B cell (primary cell): ENCODE results near the gene PPP2R5D. TPM values are rescaled to one million over a fixed set of nuclear protein-coding genes. Genes with fewer than 3 reads are reported as not detected.

Source experiments
- ATAC-seq: fragments of 200-7000 bp; cut with Tn5 transposase; one replicate; pipeline ENCODE4 v1.10.0; 2021; ENCODE audit warnings: low read depth, mild to moderate bottlenecking, moderate number of reproducible peaks, moderate library complexity
- CTCF ChIA-PET: fragments of 350-600 bp; sonication (Branson Sonifier 250); formaldehyde crosslinking; loops from one replicate; lab custom pipeline; 2021; ENCODE audit warnings: antibody characterized with exemption, inconsistent platforms; lab: Charles Lee
- POLR2A ChIA-PET: fragments of 350-600 bp; sonication (Branson Sonifier 250); formaldehyde crosslinking; loops from one replicate; lab custom pipeline; 2021; ENCODE audit warnings: antibody characterized with exemption; lab: Charles Lee
- DNase-seq: peaks from one replicate; pipeline ENCODE4 v3.0.0; 2013
- H2AFZ ChIP-seq: 2 replicates; pipeline ENCODE4 v1.6.1; 2012; ENCODE audit warnings: mild to moderate bottlenecking, low read depth, low read length; ENCODE audit not compliant: insufficient read depth, poor library complexity, severe bottlenecking
- H3K27ac ChIP-seq, 2 donors: 1 replicate in 1 of 2; 2 replicates in 1 of 2; pipeline ENCODE4 v1.5.1; 2012 to 2013; ENCODE audit warnings: low read length in 2 of 2, mild to moderate bottlenecking in 2 of 2, moderate library complexity in 1 of 2
- H3K27me3 ChIP-seq, 4 experiments: fragments of 200-600 bp in 1 of 4; sonication (generic) in 1 of 4; replicated peaks in 1 of 4; 1 replicate in 2 of 4; 2 replicates in 2 of 4; pipeline versions ENCODE4 v1.6.1 to v1.7.0; 2013 to 2016; ENCODE audit warnings: low read length in 3 of 4, mild to moderate bottlenecking in 2 of 4, mixed read lengths in 1 of 4, moderate library complexity in 1 of 4; ENCODE audit not compliant: insufficient read depth in 4 of 4, control insufficient read depth in 3 of 4; ENCODE audit errors: control extremely low read depth in 1 of 4
- H3K36me3 ChIP-seq, 2 experiments: replicated peaks in 1 of 2; 1 replicate in 1 of 2; 2 replicates in 1 of 2; pipeline versions ENCODE4 v1.6.1 to v1.7.1; 2013; ENCODE audit warnings: low read length in 1 of 2; ENCODE audit not compliant: insufficient read depth in 2 of 2, control insufficient read depth in 1 of 2; ENCODE audit errors: control extremely low read depth in 1 of 2, extremely low read depth in 1 of 2
- H3K4me1 ChIP-seq, 2 donors: fragments of 200-600 bp in 1 of 2; sonication (generic) in 1 of 2; 1 replicate in 1 of 2; 2 replicates in 1 of 2; pipeline versions ENCODE4 v1.5.1 to v1.6.1; 2013 to 2017; ENCODE audit warnings: low read length in 2 of 2; ENCODE audit not compliant: control insufficient read depth in 2 of 2, insufficient read depth in 2 of 2
- H3K4me2 ChIP-seq: replicated peaks from 2 replicates; pipeline ENCODE3; 2012; ENCODE audit warnings: mild to moderate bottlenecking, low read depth, low read length; ENCODE audit not compliant: poor library complexity, severe bottlenecking
- H3K4me3 ChIP-seq, 5 experiments: fragments of 200-600 bp in 1 of 5; sonication (generic) in 1 of 5; 1 replicate in 3 of 5; 2 replicates in 2 of 5; pipeline versions ENCODE4 v1.5.1 to v1.7.0; 2011 to 2016; ENCODE audit warnings: low read length in 4 of 5, mild to moderate bottlenecking in 4 of 5, low read depth in 2 of 5, control low read depth in 1 of 5, moderate library complexity in 1 of 5; ENCODE audit not compliant: insufficient read depth in 1 of 5; ENCODE audit errors: control extremely low read depth in 1 of 5, extremely low read depth in 1 of 5
- H3K79me2 ChIP-seq: fragments of 200-600 bp; sonication (generic); one replicate; pipeline ENCODE4 v1.6.0; 2016; ENCODE audit warnings: low read length; ENCODE audit not compliant: control insufficient read depth, insufficient read depth
- H3K9ac ChIP-seq: fragments of 200-600 bp; sonication (generic); 2 replicates; pipeline ENCODE4 v1.6.1; 2017; ENCODE audit warnings: mild to moderate bottlenecking, low read length, moderate library complexity
- H3K9me3 ChIP-seq, 3 donors: one replicate each; pipeline versions ENCODE4 v1.6.1 to v1.7.1; 2013; ENCODE audit warnings: low read length in 2 of 3; ENCODE audit not compliant: control insufficient read depth in 2 of 3, insufficient read depth in 1 of 3; ENCODE audit errors: control extremely low read depth in 1 of 3
- H4K20me1 ChIP-seq: 2 replicates; pipeline ENCODE4 v1.6.0; 2012; ENCODE audit warnings: mild to moderate bottlenecking, low read length; ENCODE audit not compliant: insufficient read depth, control insufficient read depth, poor library complexity, severe bottlenecking
- H3K27ac Mint-ChIP-seq: one replicate; pipeline ENCODE4 v1.8.0; 2021; ENCODE audit warnings: mixed read lengths
- H3K27me3 Mint-ChIP-seq: one replicate; pipeline ENCODE4 v1.8.0; 2021; ENCODE audit warnings: mixed read lengths
- H3K4me1 Mint-ChIP-seq: one replicate; pipeline ENCODE4 v1.8.0; 2021; ENCODE audit warnings: mixed read lengths
- H3K4me3 Mint-ChIP-seq: one replicate; pipeline ENCODE4 v1.8.0; 2021; ENCODE audit warnings: mixed read lengths
- H3K9me3 Mint-ChIP-seq: one replicate; pipeline ENCODE4 v1.8.0; 2022; ENCODE audit warnings: mixed read lengths; ENCODE audit not compliant: insufficient read depth
- CTCF ChIP-seq: fragments of 200-600 bp; IDR thresholded peaks from one replicate; pipeline ENCODE4 v1.8.0; 2022; ENCODE audit warnings: antibody characterized with exemption, mild to moderate bottlenecking
- EZH2 ChIP-seq: IDR thresholded peaks from 2 replicates; pipeline ENCODE4 v1.6.1; 2012; ENCODE audit warnings: borderline replicate concordance, low read depth, mild to moderate bottlenecking, moderate library complexity, low read length; ENCODE audit not compliant: insufficient read depth, poor library complexity, severe bottlenecking
- WGBS: methylation state at CpG from one replicate; pipeline ENCODE4 v1.1.5; 2013; ENCODE audit warnings: missing lambda C conversion rate; ENCODE audit not compliant: insufficient coverage; 5-methylcytosine and 5-hydroxymethylcytosine counted together
- intact Hi-C: fragments of 100-400 bp; cut with micrococcal nuclease; formaldehyde crosslinking; loops from one replicate; pipeline ENCODE4 v1.10.0; 2022
- polyA plus RNA-seq: library from polyadenylated mRNA; depleted of rRNA; stranded (reverse); fragments of >200 nt; gene quantifications from 2 replicates; pipeline ENCODE4 v1.2.3, GENCODE V29; 2012
- total RNA-seq, 2 donors: library from RNA; stranded (reverse); fragments of 120-200 nt in 1 of 2; gene quantifications; 1 replicate in 1 of 2; 2 replicates in 1 of 2; pipeline versions ENCODE4 v1.2.3 to v1.2.4, GENCODE V29; 2013 to 2022

Gene PPP2R5D
- total and polyA plus RNA-seq, 2 donors (not counting 1 experiment from before 2014, with no cell fraction given) = 23.2 to 23.6 TPM

GRCh38 chr6:43006251-43006650 is 21.9 kb downstream of the PPP2R5D start:
- H3K27me3 ChIP-seq = no peaks in the 10 kb centered on the region
- no peak for ATAC-seq
- H3K4me3 ChIP-seq = no peak overlapping the region
- Mint-ChIP-seq H3K4me3 (no peak overlapping the region), H3K9me3 (no peaks in the 10 kb centered on the region), H3K27ac (no peak overlapping the region), H3K27me3 (no peaks in the 10 kb centered on the region), H3K4me1 (peaks cover 9% of the 10 kb centered on the region)
- POLR2A ChIA-PET = no interaction called here
- intact Hi-C loops = loop anchor here (5.0 kb wide), 1 partner anchor 136 kb away; no protein-coding TSS in a partner anchor
- H4K20me1 ChIP-seq = no peaks in the 10 kb centered on the region
- H3K79me2 ChIP-seq = peaks cover 38% of the 10 kb centered on the region
- H3K4me1 ChIP-seq = peaks cover 0 to 10% of the 10 kb centered on the region in 2 donors
- no peaks in the 10 kb centered on the region for H3K9me3 ChIP-seq
- WGBS = over 99% methylated on average over 11 of the region's 11 CpGs
- H2AFZ ChIP-seq = no peak overlapping the region
- peaks cover 1 to 45% of the 10 kb centered on the region in 2 experiments for H3K36me3 ChIP-seq
- no peak overlapping the region for H3K27ac ChIP-seq
- CTCF ChIA-PET = no interaction called here
- no peak overlapping the region for H3K4me2 ChIP-seq
- TF ChIP-seq CTCF (no peak), EZH2 (no peak)
- no peak overlapping the region for H3K9ac ChIP-seq
- no peak for DNase-seq

- Histone ChIP-seq H3K4me1 (peaks cover 0 to 10% of the 10 kb centered on the region in 2 donors), H3K27me3 (no peaks in the 10 kb centered on the region), H3K9me3 (no peaks in the 10 kb centered on the region), H3K79me2 (peaks cover 38% of the 10 kb centered on the region), H3K4me2 (no peak overlapping the region), H3K36me3 (peaks cover 1 to 54% of the 10 kb centered on the region in 2 experiments), H3K27ac (no peak overlapping the region), H3K9ac (no peak overlapping the region), H2AFZ (no peak overlapping the region), H4K20me1 (no peaks in the 10 kb centered on the region), H3K4me3 (no peak overlapping the region)
- Mint-ChIP-seq H3K9me3 (no peaks in the 10 kb centered on the region), H3K27me3 (no peaks in the 10 kb centered on the region), H3K27ac (no peak overlapping the region), H3K4me1 (peaks cover 14% of the 10 kb centered on the region), H3K4me3 (no peak overlapping the region)
- ATAC-seq = no peak
- intact Hi-C loops = loop anchor here (5.0 kb wide), 1 partner anchor 135 kb away; no protein-coding TSS in a partner anchor
- CTCF ChIA-PET = interaction anchor here (1.0 kb wide), 1 partner anchor 136 kb away, joined by 3 read pairs; no protein-coding TSS in a partner anchor
- TF ChIP-seq EZH2 = no peak
- no peak for TF ChIP-seq CTCF
- POLR2A ChIA-PET = interaction anchor here (0.6 kb wide), 1 partner anchor 8 kb away, joined by 8 read pairs; no protein-coding TSS in a partner anchor
- WGBS = 97% methylated on average over 9 of the region's 9 CpGs
- DNase-seq = no peak
These were observed 22.8 kb downstream of the PPP2R5D start for GRCh38 chr6:43007126-43007525.
